GM13977 (cell line): ENCODE measurements around the gene FAM13A.

Experiments used
- DNase-seq: peaks from one replicate; pipeline ENCODE4 v3.0.0; 2012; ENCODE audit warnings: low spot score
- in situ Hi-C: fragments of 300-500 bp; cut with MboI; formaldehyde crosslinking; loops from one replicate; pipeline ENCODE4 v1.12.0; 2022; ENCODE audit warnings: low sequenced_read_pairs, low pct_unique_long_range_greater_than_20kb, mixed read lengths, inconsistent platforms; ENCODE audit not compliant: unreplicated experiment
- TF ChIP-seq, protein P1 (sequence below): IDR thresholded peaks from 2 replicates; pipeline ENCODE4 v1.5.1; 2012; ENCODE audit warnings: mild to moderate bottlenecking, control low read depth; ENCODE audit not compliant: insufficient read depth; ENCODE audit errors: extremely low read depth, missing control alignments

The FAM13A gene

DNA sequence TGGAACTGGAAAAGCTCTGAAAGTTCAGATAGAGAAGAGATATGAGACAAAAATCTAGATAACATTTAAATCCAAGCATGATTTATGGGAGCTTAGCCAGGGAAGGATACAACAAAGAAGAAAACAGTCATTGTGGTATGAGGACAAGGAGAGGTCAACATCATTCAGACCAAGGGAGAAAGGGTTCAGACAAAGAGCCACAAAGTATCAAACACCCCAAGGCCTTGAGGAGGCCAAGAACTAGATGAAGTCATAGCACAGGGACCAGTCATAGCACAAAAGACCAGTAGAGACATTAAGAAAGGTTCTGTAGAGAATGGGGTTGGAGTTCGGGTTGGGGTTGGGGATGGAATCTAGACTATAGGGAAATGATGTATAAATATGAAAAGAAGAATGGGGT is 282.0 kb downstream of the FAM13A start:
- DNase-seq, result no peak
- TF ChIP-seq, protein P1, sequence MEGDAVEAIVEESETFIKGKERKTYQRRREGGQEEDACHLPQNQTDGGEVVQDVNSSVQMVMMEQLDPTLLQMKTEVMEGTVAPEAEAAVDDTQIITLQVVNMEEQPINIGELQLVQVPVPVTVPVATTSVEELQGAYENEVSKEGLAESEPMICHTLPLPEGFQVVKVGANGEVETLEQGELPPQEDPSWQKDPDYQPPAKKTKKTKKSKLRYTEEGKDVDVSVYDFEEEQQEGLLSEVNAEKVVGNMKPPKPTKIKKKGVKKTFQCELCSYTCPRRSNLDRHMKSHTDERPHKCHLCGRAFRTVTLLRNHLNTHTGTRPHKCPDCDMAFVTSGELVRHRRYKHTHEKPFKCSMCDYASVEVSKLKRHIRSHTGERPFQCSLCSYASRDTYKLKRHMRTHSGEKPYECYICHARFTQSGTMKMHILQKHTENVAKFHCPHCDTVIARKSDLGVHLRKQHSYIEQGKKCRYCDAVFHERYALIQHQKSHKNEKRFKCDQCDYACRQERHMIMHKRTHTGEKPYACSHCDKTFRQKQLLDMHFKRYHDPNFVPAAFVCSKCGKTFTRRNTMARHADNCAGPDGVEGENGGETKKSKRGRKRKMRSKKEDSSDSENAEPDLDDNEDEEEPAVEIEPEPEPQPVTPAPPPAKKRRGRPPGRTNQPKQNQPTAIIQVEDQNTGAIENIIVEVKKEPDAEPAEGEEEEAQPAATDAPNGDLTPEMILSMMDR, result no peak
- in situ Hi-C loops, result no loop called here

GRCh38 chr4:88771883-88772450 is 285.0 kb downstream of the FAM13A start:
- DNase-seq, result no peak
- TF ChIP-seq, protein P1, result no peak
- in situ Hi-C loops, result no loop called here

- DNase-seq, result no peak
- in situ Hi-C loops, result no loop called here
- TF ChIP-seq, protein P1, result no peak
Measured at GRCh38 chr4:88765729-88766128, 291.3 kb downstream of the FAM13A start.

GRCh38 chr4:88763075-88763474 is 293.9 kb downstream of the FAM13A start:
- TF ChIP-seq, protein P1, result no peak
- in situ Hi-C loops, result no loop called here
- DNase-seq, result no peak

- in situ Hi-C loops, result no loop called here
- DNase-seq, result no peak
- TF ChIP-seq, protein P1, result no peak
Measured at GRCh38 chr4:88761861-88762523, 295.0 kb downstream of the FAM13A start.

DNA sequence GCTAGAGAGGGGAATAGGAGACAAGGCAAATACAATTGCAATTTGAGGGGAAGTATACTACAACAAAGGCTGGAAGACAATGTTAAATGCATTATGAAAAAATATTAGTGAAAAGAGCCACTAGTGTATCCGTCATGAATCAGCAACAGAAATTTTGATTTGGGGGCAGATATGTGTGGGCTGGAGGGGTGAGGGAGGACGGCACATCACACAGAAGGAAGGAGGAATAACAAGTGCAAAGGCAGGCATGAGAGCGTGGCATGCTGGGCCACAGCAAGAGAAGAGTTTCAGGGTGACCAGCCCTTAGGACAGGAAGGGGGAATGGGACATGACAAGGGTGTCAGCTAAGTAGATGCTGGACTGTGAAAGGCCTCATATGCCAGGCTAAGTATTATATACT is 295.6 kb downstream of the FAM13A start:
- in situ Hi-C loops, result no loop called here
- DNase-seq, result no peak
- TF ChIP-seq, protein P1, result no peak
